ENCODE results near the gene PTPRK. TPM values are rescaled to one million over a fixed set of nuclear protein-coding genes. Genes with fewer than 3 reads are reported as not detected.
A peak's percentile ranks its signal among the peaks of the same experiment; 100 is the strongest.

Gene PTPRK
- total RNA-seq, 1 donor from 2014 or later: 87.4 TPM

- DNase-seq (ENCODE audit: low read depth in 2 of 2): no peak
These were observed 125.2 kb downstream of the PTPRK start for GRCh38 chr6:128395188-128395587.

- no peak for DNase-seq (ENCODE audit: low read depth in 2 of 2)
These were observed 126.2 kb downstream of the PTPRK start for GRCh38 chr6:128394167-128394566.

GRCh38 chr6:128389820-128390534 lies 130.4 kb downstream of the PTPRK start:
- no peak for DNase-seq (ENCODE audit: low read depth in 2 of 2)

- no peak for DNase-seq (ENCODE audit: low read depth in 2 of 2)
These were observed 132.0 kb downstream of the PTPRK start for GRCh38 chr6:128388380-128388779.

- no peak for DNase-seq (ENCODE audit: low read depth in 2 of 2)
These were observed 139.5 kb downstream of the PTPRK start for GRCh38 chr6:128380891-128381290.

DNA sequence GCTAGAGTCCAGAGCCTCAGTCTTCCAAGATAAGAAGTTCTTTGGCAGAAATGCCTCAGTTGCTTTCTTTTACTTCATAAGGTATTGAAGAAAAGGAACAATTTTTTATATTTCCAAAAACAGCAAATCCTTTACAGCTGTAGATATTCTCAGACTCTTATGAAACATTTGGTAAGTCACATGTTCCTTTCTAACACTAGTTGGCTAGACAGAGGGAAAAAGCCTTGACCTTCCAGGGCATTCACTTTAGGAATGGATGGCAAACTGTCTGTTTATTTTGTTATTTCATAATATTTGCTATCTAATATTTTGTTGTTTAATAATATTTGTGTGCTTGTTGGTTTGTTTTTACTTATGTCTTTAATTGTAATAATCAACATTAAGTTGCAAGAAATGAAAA lies 140.8 kb downstream of the PTPRK start:
- DNase-seq (ENCODE audit: low read depth in 2 of 2): no peak

DNA sequence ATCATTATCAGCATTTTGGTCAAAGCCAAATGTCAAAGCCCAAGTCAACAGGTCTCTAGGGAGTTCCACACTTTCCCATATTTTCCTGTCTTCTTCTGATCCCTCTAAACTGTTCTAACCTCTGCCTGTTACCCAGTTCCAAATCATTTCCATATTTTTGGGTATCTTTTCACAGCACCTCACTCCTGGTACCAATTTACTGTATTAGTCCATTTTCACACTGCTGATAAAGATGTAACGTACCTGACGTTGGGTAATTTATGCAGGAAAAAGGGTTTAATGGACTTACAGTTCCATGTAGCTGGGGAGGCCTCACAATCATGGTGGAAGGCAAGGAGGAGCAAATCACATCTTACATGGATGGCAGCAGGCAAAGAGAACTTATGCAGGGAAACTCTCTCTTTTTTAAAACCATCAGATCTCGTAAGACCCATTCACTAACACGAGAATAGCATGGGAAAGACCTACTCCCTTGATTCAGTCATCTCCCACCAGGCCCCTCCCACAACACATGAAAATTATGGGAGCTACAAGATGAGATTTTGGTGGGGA lies 143.4 kb downstream of the PTPRK start:
- DNase-seq (ENCODE audit: low read depth in 2 of 2): no peak

DNA sequence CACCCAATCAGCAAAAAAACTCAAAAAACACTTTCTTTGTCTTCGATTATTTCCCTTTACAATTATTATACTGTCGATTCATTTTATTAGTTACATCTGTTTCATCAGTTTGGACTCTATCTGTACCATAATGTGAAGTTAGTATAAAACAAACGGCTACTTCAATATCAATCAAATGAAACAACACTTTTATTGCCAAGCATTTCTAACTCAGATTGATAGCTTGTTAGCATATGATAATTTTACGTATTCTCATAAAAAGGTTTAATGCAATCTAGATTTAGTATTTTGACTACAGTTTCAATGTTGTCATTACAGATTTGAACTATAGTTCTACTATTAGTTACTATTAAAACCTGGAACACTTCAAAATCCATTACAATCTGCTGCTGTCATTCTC lies 149.3 kb downstream of the PTPRK start:
- DNase-seq (ENCODE audit: low read depth in 2 of 2): no peak

- peak; percentile 63 to 76 for DNase-seq (ENCODE audit: low read depth in 2 of 2)
These were observed 150.3 kb downstream of the PTPRK start for GRCh38 chr6:128370072-128370471.

DNA sequence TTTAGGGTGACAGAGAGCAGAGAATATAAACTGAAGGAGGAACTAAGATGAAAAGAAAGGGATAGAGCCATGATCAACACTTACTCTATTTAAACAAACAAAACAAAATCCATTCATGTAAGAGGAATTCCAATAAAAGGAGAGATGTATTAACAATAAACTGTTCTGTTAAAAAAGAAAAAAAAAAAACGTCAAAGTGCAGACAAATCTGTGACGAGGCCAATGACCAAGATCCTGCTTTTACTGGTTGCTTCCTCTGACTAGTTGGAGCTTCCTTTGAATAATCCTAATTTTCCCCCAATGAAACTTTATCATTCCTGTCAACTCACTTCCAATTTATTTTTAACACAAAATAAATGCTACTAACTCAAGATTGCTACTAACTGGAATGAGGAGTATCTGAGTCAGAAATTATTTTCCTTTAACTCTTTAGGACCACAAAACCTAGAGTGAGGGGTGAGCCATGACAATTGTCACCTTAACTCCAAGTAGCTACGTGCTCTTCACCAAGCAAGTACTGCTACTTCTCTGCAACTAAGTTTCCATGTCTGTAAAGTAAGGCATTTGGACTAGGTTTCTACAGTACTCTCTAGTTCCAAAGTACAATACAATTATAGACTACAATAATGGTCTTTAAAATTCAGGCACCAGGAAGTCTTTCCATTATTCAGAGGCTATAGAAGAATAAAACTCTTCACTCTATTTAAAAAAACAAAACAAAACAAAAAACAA lies 152.0 kb downstream of the PTPRK start:
- DNase-seq (ENCODE audit: low read depth in 2 of 2): peak in 1 of 2 donors; percentile 62

DNA sequence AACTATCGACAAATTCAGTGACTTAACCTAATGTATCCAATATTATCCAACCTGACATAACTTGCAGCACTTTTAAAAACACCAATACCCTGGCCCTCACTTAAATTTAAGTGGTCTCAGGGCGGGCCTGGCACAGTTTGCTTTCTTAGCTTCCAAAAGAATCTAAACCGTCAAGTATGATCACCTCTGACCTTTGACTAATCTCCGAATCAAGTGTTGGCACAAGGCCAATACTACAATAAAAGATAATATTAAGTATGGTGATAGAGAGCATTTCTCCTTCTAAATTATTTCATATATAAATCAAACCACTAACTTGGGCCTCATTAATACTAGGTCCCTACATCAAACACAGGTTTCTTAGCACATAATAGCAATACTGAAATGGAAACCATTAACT lies 153.0 kb downstream of the PTPRK start:
- DNase-seq (ENCODE audit: low read depth in 2 of 2): peak in 1 of 2 donors; percentile 19

GRCh38 chr6:128365520-128366160 lies 154.8 kb downstream of the PTPRK start:
- no peak for DNase-seq (ENCODE audit: low read depth in 2 of 2)

DNA sequence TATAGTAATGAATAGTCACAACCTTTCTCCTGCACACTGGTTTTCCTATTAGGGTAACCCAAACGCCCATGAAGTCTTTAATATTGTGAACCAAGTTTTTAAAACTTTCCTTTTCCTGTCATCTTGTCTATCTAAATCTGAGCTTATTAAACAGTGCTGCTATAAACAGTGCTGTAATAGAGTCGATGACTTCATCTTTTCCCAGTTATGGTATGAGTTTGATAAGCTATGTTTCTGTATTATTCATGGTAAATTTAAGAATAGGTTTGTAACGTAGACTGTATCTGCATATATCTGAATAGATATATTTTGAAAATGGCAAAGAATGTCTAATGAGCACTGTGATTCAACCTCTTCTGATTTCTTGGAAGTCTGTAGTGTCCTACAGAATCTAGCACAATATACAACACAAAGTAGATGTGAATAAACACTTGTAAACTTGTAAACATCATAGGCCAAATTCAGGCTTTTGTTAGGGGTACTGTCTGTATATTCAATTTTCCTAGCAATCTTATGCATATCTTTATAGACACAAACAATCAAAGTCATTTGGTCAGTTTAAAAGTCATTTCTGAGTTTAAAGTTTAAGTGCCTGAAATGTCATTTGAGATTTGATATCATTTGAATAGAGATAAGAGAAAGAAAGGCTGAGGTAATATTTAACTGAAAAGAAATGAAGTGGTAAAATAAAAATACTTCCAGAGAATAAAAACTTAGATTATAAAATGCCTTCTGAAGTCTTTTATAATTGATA lies 155.5 kb downstream of the PTPRK start:
- DNase-seq (ENCODE audit: low read depth in 2 of 2): no peak

GRCh38 chr6:128363020-128363813 lies 157.2 kb downstream of the PTPRK start:
- DNase-seq (ENCODE audit: low read depth in 2 of 2): no peak

- DNase-seq (ENCODE audit: low read depth in 2 of 2): no peak
These were observed 159.0 kb downstream of the PTPRK start for GRCh38 chr6:128361378-128361777.

DNA sequence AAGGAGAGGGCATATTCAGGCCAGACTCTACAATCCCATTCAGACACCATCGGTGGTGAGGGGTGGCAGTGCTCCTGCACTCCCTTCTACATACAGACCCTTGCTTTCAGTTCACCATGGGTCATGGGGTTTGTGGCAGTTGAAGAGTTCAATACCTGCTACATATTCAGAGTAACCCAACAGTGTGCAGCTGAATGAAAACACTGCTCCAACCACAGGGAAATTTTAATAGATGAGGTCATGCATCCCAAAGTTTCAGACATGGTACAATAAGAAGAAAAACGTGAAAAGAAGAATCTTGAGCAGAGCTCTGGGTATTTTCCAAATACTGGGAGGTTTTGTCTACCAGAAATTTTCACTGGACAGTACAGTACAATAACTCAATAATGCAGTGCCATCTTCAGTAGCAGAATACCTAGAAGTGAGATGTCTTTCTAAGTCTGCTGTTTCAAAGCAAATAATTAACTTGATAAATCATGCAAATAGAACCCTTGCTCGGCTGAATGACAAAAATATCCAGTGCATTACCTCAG lies 162.1 kb downstream of the PTPRK start:
- DNase-seq (ENCODE audit: low read depth in 2 of 2): no peak

GRCh38 chr6:128357392-128358130 lies 162.8 kb downstream of the PTPRK start:
- no peak for DNase-seq (ENCODE audit: low read depth in 2 of 2)

GRCh38 chr6:128352366-128352765 lies 168.0 kb downstream of the PTPRK start:
- no peak for DNase-seq (ENCODE audit: low read depth in 2 of 2)

- no peak for DNase-seq (ENCODE audit: low read depth in 2 of 2)
These were observed 169.2 kb downstream of the PTPRK start for GRCh38 chr6:128351255-128351514.
